C4-2B (cell line): ENCODE results near the gene PNMA1.

Source experiments
- ZFX ChIP-seq: fragments of 450-650 bp; IDR thresholded peaks from 2 replicates; pipeline ENCODE4 v1.6.1; 2017
- TF ChIP-seq, protein P1 (sequence below): fragments of 450-650 bp; conservative IDR thresholded peaks from 2 replicates; pipeline ENCODE4 v1.5.1; 2017; ENCODE audit warnings: mild to moderate bottlenecking

DNA sequence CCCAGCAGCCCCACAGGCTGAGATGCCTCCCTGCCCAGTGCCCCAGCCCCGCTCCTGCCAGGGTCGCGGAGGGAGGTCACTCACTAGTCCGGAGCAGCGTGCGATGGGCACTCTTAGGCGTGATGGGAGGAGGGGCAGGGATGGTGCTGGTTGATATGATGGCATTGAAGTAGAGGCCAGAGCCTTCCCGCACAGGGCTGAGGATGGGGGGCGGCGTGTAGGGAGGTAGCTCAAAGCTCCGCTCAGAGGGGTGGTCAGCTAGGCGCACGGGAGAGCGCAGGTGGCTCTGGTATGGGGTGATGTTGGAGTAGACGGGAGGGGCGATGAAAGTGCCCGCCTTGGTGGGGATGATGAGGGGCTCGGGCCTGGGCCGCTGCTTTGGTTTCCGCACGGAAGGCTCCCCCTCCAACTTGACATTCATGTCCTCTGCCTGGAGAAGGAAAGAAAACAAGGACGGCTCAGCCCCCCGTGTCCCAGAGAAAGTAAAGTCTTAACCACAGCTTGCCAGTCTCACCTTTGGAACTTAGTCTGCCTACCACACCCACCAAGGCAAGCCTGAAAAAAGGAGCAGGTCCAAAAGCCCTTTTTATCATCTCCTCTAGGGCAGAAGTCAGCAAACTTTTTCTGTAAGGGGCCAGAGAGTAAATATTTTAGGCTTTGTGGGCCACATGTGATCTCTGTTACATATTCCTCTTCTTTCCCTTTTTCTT, 15.5 kb upstream of the PNMA1 start:
- TF ChIP-seq, protein P1, sequence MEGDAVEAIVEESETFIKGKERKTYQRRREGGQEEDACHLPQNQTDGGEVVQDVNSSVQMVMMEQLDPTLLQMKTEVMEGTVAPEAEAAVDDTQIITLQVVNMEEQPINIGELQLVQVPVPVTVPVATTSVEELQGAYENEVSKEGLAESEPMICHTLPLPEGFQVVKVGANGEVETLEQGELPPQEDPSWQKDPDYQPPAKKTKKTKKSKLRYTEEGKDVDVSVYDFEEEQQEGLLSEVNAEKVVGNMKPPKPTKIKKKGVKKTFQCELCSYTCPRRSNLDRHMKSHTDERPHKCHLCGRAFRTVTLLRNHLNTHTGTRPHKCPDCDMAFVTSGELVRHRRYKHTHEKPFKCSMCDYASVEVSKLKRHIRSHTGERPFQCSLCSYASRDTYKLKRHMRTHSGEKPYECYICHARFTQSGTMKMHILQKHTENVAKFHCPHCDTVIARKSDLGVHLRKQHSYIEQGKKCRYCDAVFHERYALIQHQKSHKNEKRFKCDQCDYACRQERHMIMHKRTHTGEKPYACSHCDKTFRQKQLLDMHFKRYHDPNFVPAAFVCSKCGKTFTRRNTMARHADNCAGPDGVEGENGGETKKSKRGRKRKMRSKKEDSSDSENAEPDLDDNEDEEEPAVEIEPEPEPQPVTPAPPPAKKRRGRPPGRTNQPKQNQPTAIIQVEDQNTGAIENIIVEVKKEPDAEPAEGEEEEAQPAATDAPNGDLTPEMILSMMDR = no peak
- no peak for TF ChIP-seq ZFX
